HG03280 (cell line): Measurements from ENCODE around the gene ODAD4.
"Not testable (repeated sequence)": the region's sequence is repeated elsewhere in the genome, so short reads cannot be mapped to it uniquely, and the experiment has no call there.

ENCODE experiments used
- ATAC-seq: cut with Tn5 transposase; IDR thresholded peaks from one replicate; pipeline ENCODE4 v1.9.1; 2021; ENCODE audit warnings: mild to moderate bottlenecking, moderate library complexity; ENCODE audit not compliant: unreplicated experiment

ODAD4 gene

DNA sequence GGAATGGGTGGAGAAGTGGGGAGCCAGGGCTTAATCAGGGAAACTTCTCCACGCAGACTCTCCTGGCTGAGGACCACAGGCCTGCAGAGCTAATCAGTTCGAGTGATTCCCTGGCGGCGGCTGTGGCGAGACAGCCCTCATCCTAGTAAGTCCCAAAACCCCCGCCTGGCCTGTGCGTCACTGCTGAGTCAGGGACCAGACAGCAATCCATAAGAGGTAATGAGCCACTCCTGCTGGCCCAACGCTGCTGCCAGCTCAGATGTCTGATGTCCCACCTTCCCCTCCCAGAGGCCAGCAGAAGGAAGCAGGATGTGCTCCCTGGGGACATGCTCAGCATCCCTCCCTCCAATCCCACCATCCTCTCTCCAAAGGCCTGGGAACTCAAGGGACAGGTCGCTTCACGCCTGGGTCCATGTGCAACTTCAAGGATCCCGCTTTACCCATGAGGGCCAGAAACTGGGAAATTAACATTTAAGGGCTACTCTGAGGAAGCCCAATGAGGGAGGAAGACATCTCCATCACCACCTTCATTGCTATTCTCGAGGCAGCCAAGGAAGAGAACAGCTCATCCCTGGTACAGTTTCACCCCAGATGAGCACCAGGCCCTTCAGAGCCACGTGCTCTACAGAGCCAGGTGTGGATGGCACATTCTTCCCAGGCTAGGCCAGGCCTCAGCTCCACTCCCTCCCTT is 19.6 kb upstream of the ODAD4 start:
- no peak for ATAC-seq

DNA sequence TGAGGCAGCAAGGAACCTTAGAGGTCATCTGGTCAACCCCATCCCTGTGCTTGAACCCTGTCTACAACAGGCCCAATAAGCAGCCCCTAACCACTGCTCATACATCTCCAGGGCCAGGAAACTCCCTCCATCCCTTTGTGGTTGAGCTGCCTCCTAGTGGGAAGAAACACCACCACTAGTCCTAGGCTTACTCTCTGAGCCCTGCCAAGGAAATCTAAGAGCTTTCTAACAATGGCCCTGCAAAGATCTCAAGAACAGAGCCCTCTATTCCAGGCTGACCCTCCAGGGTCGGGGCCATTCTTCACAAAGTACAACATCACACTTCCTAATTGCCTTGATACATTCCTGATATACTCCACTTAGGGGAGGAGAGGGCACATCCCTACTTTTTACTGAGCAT is 17.5 kb upstream of the ODAD4 start:
- no peak for ATAC-seq

DNA sequence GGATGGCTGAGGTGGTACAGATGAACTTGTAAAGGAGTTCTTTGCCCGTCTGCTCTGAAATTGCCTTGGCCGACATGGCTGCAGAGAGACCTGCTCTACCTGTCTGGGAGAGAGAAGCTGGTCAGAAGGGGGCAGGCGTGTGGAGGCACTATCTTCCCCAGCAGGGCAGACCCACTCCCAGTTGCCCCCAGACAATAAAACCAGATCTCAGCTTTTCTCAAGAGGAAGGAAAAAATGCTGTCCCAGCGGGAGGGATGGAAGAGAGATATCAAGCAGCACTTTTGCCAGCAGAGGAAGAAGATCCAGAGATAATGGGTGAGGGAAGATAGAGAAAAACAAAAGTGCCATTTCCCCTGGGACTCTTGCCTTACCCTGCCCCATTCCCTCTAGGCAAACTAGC is 16.6 kb upstream of the ODAD4 start:
- ATAC-seq, result no peak

DNA sequence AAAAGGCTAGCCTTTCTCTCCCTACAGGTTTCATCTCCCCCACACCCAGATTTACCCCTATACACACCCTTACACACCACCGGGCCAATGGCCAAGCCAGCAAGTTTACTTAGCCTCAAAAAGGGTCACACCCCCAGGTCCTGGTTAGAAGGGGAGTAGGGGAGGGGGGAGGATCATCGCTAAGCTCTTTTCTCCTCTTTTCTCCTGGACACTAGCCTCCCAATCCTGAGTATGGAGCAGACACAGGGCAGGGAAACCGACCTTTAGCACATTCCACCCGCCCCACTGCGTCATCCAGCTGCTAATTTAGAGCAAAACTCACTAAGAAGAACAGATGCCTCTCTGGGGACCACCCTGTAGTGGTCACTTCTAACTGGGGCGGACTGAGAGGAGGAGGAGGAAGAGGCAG is 16.1 kb upstream of the ODAD4 start:
- ATAC-seq, result no peak

DNA sequence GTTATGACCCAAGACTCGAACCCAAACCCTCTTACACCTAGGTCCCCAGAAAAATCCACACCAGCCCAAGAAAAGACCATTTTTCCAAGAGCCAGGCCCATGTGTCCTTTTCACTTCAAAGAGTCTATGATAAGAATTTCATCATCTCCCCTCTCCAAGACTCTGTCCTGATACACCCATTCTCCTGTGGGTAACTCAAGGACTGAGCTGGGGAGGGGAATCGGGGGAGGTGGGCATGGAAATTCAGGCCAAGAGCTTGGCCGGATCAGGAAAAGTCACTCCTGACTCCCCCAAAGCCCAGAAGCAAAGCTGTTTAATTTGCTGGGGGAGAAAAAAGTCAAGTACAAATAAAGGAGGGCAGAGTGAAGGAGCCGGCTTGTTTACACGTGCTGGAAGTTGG is 15.4 kb upstream of the ODAD4 start:
- ATAC-seq, result no peak

DNA sequence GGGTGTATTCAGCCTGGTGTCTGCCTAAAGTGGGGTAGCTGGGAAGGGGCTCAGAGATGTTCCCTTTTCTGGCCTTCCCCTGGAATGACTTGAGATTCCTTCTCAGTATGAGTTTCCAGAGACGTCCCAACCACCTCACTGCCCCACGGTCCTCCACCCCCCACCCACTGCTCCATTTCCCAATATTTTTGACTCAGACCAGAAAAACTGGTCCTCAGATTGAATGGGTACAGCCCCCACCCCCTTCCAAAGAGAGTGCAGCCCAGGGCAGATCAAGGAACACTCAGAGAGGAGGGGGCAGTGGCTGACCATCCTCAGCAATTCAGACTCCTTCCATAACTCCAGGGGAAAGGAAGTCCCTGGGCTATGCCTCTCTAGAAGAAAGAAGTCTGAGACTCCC is 14.9 kb upstream of the ODAD4 start:
- ATAC-seq, result no peak

DNA sequence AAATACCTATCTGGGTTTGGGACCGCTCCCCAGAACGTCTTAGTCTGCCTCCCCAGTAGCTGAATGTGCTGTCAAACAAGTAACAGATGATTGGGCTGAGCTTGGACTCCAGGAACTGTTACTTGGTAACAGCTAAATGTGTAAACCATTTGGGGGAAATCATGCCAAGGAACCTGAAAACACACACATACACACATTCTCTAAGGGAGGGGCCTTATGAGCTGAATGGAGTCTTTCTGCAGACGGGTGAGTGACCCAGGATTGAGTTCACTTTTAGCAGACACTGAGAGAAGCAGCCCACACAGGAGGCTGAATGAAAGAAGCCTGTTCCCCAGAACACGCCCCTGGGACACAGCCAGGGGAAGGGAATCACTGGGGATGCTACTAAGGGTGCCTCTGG is 13.2 kb upstream of the ODAD4 start:
- ATAC-seq, result no peak

DNA sequence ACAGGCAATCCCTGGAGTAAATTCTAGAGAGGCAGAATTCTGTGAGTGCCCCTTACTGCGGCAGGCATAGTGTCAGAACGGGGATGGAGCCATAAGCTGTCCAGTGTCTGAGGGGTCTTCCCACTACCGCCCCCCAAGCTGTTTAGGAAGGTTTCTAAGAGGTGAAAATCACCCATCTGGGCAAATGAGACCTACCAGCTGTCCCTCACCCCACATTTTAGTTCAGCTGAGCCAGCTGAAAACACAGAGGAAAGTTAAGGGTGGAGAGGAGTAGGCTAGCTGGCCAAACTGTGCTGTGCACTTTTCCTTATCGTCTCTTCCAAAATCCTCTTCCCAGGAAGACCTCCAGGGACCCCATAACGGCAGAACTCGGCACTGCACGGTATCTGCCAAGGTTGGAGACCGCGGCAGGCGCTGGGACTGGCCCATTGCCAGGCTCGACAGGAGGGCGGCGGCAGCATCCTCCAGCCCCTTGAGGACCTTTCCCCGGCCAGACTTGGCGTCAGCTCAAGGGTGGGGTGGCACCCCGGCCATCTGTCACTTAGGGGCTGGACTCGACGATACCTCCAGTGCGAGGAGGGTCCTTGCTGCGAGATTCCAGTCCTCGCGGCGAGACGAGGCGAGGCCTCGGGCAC is 12.6 kb upstream of the ODAD4 start:
- ATAC-seq, result peak; percentile 3

DNA sequence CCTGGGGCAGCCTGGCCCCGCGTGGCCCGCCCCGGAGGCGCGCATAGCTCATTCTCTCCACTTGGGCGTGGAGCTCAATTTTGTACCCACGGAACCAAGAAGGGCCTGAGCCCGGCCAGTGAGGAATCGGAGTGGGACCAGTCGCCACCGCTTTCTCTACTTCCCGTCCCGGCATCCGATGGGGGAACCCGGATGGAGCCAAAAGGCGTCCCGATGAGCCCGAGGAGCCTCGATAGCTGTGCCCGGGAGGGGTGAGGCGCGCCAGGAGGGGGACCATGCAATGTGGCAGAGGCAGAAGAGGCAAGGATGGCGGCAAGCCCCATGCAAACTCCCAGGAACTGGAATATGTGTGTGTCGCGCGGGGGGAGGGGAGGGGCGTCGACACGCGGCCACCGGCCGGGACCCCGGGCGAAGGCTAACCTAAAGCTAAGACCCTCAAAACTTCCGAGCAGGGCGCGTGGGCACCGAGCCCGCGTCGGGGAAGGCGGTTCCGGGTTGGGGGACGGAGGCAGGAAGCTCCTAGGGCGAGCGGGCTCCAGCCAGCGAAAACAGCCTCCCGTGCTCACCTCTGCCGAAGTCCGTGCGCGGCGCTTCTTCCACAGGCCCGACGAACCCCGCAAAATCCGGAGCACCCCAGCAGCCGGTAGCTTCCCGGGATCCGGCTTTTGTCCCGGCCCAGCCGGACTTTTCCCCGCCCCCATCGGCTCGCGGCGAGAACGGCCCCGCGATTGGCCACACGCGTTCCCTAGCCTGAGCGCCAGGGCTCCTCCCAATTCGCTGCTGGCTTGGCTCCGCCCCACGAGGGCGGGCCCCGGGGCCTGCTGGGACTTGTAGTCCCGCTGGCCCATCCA is 11.9 kb upstream of the ODAD4 start, which contains the start of gene ACLY:
Gene ACLY, minus strand, starts transcription at position 638 of the 851 bp plus-strand sequence. CDS start 5,078 bp downstream, outside the sequence.
- ATAC-seq, result peak; percentile 96

DNA sequence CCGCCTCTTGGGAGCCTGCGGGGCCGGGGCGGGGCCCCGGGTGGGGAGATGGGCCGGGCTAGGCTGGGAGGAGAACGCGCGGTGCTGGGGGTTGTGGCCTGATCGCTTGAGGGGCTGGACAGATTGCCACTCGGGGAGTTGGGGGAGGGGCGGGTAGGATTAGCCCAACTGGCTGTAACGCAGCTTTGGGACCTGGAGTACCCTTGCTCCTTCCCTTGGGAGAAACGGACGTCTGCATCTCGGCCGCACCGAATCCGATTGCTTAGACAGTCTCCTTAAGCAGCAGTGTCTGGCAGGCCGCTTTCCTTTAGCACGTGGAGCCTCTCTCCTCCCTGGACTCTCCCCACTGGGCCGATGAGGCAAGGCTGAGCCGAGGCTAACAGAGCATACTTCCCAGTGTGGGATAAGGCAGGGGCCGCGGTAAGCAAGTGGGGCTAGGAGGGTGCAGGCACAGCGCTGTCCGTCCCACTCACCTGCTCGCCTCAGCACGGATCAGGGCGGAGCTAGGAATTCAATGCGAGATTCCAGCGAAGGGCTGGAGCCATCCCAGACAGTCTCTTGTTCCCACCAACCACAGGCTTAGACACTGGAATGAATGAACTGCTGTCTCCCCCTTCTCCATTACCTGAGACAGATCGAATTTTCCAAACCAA is 11.1 kb upstream of the ODAD4 start:
- ATAC-seq, result no peak

DNA sequence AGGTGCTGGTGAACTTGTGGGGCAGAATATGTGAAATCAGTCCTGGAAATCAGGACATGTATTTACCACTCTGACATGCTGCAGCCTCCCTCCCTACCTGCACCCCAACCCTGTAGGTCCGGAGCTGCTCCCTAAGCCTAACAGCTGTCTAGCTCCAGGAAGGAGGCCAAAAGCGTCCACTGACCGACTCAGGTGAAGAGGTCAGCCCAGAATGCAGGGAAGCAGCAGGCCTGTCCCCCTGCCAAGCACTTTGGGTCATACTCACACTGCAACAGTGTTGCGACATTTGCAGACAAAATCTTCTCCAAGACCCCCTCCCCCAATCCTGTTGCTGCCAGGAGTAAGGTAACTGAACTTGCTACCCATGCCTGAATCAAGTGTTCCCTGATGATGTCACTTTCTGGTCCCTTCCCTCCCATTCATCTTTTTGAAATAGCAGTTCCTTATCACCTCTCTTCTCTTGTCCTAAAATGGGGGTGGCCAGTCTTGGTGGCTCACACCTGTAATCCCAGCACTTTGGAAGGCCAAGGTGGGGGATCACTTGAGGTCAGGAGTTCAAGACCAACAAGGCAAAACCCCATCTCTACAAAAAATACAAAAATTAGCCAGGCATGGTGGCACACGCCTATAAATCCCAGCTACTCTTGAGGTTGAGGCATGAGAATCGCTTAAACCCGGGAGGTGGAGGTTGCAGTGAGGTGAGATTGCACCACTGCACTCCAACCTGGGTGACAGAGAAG is 10.4 kb upstream of the ODAD4 start:
- no peak for ATAC-seq

DNA sequence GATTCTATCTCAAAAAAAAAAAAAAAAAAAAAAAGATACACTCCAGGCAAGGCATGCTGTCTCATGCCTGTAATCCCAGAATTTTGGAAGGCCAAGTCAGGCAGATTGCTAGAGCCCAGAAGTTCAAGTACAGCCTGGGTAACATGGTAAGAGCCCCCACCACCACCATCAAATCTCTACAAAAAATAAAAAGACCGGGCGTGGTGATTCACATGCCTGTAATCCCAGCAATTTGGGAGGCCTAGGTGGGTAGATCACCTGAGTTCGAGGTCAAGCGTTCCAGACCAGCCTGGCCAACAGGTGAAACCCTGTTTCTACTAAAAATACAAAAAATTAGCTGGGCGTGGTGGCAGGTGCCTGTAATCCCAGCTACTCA is 9.8 kb upstream of the ODAD4 start:
- ATAC-seq, result no peak

DNA sequence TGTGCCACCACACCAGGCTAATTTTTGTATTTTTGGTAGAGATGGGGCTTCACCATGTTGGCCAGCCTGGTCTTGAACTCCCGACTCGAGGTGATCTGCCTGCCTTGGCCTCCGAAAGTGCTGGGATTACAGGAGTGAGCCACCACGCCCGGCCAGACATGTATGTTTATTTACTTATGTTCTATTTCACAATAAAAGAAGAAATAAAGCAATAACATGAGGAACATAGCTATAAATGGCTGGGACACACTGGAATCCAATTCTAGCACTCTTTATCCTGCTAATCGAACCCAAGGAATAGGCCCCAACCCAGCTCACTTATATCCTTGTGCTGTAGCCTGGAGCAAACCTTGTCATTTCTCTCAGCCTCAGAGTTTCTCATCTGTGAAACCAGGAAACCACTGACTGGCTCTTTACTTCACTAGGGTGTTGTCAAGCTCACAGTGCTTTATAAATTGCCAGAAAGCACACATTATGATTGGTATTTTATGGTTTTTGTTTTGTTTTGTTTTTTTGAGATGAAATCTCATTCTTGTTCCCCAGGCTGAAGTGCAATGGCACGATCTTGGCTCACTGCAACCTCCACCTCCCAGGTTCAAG is 4.3 kb upstream of the ODAD4 start:
- ATAC-seq, result no peak

DNA sequence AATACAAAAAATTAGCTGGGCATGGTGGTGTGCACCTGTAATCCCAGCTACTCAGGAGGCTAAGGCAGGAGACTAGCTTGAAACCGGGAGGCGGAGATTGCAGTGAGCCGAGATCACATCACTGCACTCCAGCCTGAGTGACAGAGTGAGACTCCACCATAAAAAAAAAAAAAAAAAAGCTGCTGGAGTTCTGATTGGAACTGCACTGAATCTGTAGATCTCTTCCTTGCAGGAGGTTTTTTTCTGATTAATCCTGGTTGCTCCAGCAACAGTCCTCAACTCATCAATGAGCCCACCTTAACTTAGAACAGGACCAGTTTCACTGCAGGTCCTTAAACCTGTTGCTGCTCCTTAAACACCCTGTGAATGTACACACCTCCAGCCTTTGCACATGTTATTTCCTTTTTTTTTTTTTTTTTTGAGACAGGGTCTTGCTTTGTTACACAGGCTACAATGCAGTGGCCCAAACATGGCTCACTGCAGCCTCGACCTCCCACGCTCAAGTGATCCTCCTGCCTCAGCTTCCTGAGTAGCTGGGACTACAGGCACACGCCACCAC is 1.6 kb upstream of the ODAD4 start:
- ATAC-seq, result no peak

DNA sequence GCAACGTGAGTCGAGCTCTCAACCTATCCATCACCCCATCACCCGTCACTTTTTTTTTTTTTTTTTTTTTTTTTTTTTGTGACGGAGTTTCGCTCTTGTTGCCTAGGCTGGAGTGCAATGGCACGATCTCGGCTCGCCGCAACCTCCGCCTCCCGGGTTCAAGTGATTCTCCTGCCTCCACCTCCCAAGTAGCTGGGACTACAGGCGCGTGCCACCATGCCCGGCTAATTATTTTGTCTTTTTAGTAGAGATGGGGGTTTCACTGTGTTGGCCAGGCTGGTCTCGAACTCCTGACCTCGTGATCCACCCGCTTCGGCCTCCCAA is 378 bp downstream of the ODAD4 start:
- ATAC-seq, result peak; percentile 29

DNA sequence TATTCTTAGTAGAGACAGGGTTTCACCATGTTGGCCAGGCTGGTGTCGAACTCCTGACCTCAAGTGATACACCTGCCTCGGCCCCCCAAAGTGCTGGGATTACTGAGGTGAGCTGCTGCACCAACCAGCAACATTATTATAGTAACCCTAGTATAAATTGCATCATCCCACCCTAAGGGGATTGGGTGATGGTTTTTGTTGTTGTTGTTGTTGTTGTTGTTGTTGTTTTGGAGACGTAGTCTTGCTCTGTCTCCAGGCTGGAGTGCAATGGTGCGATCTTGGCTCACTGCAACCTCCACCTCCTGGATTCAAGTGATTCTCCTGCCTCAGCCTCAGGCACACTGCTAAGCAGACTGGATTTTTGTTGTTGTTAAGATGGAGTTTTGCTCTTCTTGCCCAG is 1.3 kb downstream of the ODAD4 start:
- not testable (repeated sequence) for ATAC-seq

DNA sequence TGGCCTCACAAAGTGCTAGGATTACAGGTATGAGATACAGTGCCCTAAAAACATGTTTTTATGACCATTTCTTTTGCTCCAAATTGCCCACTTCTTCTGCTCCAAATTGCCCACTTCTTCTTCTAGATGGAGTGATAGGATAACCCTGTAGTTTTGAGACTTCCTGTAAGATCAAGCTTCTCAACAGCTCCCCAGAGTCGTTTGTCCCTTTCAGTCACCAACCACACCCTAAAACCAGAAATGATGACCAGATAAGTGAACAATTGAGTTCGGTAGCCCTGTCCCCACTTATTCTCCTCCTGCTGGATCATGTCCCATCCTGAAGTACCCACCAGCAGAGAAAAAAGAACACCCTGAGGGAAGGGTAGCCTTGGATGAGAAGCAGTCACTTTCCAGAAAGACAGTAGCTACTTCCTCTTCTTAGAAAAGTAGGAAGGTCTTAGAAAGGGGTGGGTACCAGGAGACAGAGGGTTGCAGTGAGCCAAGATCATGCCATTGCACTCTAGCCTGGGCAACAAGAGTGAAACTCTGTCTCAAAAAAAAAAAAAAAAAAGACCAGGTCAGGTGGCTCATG is 2.5 kb downstream of the ODAD4 start:
- no peak for ATAC-seq

DNA sequence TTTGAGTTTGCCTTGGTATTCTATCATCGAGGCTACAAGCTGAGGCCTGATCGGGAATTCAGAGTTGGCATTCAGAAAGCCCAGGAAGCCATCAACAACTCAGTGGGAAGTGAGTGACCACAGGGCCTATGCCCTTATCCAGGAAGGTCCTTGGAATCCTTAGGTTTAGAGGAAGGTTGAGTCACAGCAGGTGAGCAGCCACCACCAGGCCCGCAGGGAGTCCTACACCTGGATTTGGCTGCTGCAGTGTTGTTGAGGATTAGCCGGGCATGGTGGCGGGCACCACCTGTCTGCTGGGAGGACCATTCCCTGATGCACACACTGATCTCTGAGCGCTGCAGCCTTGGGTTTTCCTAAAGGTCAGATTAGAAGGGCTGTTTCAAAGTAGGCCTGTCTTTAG is 5.2 kb downstream of the ODAD4 start:
- no peak for ATAC-seq

DNA sequence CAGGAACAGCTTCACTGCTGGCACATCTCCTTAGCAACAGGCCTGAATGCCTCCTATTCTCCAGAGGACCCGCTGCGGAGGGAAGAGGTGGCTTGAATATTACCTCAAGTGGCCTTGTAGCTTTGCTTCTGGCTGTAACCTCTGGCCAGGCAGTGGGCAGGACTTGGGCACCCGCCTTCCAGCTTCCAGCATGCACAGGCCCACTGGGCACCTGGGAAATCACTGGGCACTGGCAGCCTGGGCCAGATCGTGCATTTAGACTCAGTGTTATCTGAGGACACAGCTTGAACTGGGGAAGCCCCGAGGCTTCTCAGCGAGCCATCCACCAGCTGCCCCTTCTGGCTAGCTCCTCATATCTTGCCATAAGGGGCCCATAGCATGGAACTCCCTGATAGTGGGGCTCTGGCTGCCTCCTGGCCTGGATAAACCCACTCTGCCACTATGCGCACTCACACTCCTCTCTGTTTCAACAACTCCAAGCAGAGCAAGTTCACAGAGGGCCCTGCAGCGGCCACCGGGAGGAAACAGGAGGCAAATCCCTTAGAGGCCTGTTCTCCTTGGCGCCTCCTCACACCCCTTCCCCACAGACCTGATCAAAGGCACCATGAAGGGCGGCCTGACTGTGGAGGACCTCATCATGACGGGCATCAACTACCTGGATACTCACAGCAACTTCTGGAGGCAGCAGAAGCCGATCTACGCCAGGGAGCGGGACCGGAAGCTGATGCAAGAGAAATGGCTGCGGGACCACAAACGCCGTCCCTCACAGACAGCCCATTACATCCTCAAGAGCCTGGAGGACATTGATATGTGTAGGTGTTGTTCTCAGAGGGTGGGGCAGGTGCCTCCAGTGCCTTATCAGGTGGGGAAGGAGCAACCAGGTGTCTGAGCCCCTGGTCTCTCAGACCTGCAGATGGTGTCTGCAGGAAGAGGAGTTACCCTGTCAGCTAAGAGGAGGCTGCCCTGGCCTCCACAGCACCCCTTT is 7.8 kb downstream of the ODAD4 start:
- ATAC-seq, result no peak
